GM12878 (cell line): ENCODE data around the gene GFRA1. TPM values are rescaled to one million over a fixed set of nuclear protein-coding genes. Genes with fewer than 3 reads are reported as not detected.

Source experiments
- ATAC-seq: fragments of 200-7000 bp; cut with Tn5 transposase; 3 replicates; pipeline ENCODE4 v1.9.1; 2020; ENCODE audit warnings: mild to moderate bottlenecking, moderate library complexity
- BruUV-seq: library from RNA; stranded (reverse); fragments of 400-500 nt; replicated peaks from 2 replicates; lab custom pipeline; 2021; lab: Mats Ljungman, UMichigan
- CTCF ChIA-PET: fragments of 300-600 bp; sonication (Branson Sonifier 250); formaldehyde crosslinking; extraction: SDS; loops from one replicate; lab custom pipeline; 2021; ENCODE audit warnings: inconsistent platforms; lab: Yijun Ruan, JAX
- POLR2A ChIA-PET: fragments of 350-600 bp; formaldehyde crosslinking; extraction: SDS; loops from one replicate; lab custom pipeline; 2021; ENCODE audit warnings: inconsistent platforms; lab: Charles Lee
- RAD21 ChIA-PET: fragments of 300-600 bp; sonication (Branson Sonifier 250); formaldehyde crosslinking; loops from one replicate; lab custom pipeline; 2023; ENCODE audit warnings: antibody characterized with exemption; ENCODE audit not compliant: unreplicated experiment; lab: Charles Lee
- SMC1A ChIA-PET: fragments of 300-600 bp; sonication (Branson Sonifier 250); formaldehyde crosslinking; loops from one replicate; lab custom pipeline; 2023; ENCODE audit not compliant: unreplicated experiment, uncharacterized antibody; lab: Charles Lee
- DNase-seq: peaks from one replicate; pipeline ENCODE4 v3.0.0-alpha.2; 2011; ENCODE audit warnings: low read depth, low spot score
- FAIRE-seq: peaks from 3 replicates; lab custom pipeline; 2011; peaks lifted over from hg19 to GRCh38; lab: Jason Lieb, UNC
- H2AFZ ChIP-seq: 2 replicates; pipeline ENCODE4 v1.6.0; 2011; ENCODE audit warnings: low read depth, low read length, control low read depth; ENCODE audit not compliant: control insufficient read depth
- H3K27ac ChIP-seq: 2 replicates; pipeline ENCODE4 v1.5.1; 2011; ENCODE audit warnings: control low read depth; ENCODE audit not compliant: control insufficient read depth, insufficient read depth
- H3K27me3 ChIP-seq, 2 experiments: replicated peaks in 1 of 2; 2 replicates each; pipeline versions ENCODE4 v1.6.0 to v1.6.1; 2011; ENCODE audit warnings: low read length in 1 of 2; ENCODE audit not compliant: control insufficient read depth in 2 of 2, insufficient read depth in 2 of 2
- H3K36me3 ChIP-seq, 2 experiments: 2 replicates each; pipeline ENCODE4 v1.5.1; 2011; ENCODE audit warnings: low read length in 1 of 2; ENCODE audit not compliant: control insufficient read depth in 2 of 2, insufficient read depth in 2 of 2
- H3K4me1 ChIP-seq: 2 replicates; pipeline ENCODE4 v1.6.1; 2011; ENCODE audit warnings: mild to moderate bottlenecking, low read length, moderate library complexity, mixed read lengths; ENCODE audit not compliant: control insufficient read depth, insufficient read depth
- H3K4me2 ChIP-seq: 2 replicates; pipeline ENCODE4 v1.6.0; 2011; ENCODE audit warnings: control low read depth; ENCODE audit not compliant: control insufficient read depth, insufficient read depth
- H3K4me3 ChIP-seq: fragments of 200-600 bp; sonication (generic); 2 replicates; pipeline ENCODE4 v1.5.1; 2016
- H3K79me2 ChIP-seq: 2 replicates; pipeline ENCODE4 v1.6.0; 2011; ENCODE audit warnings: low read length; ENCODE audit not compliant: control insufficient read depth, insufficient read depth
- H3K9ac ChIP-seq: 2 replicates; pipeline ENCODE4 v1.8.0; 2011; ENCODE audit warnings: low read length, control low read depth, mixed read lengths; ENCODE audit not compliant: control insufficient read depth, insufficient read depth
- H3K9me3 ChIP-seq: replicated peaks from 3 replicates; pipeline ENCODE4 v1.5.1; 2011; ENCODE audit warnings: mild to moderate bottlenecking, low read length; ENCODE audit not compliant: control insufficient read depth, insufficient read depth
- H4K20me1 ChIP-seq: 2 replicates; pipeline ENCODE4 v1.6.0; 2011; ENCODE audit not compliant: control insufficient read depth, insufficient read depth
- ATF7 ChIP-seq: fragments of 450-650 bp; IDR thresholded peaks from 2 replicates; pipeline ENCODE4 v1.6.1; 2016; ENCODE audit warnings: low read depth, mild to moderate bottlenecking
- CREM ChIP-seq: IDR thresholded peaks from 2 replicates; pipeline ENCODE4 v1.6.1; 2014; ENCODE audit warnings: antibody characterized with exemption, low read depth
- MTA3 ChIP-seq: IDR thresholded peaks from 2 replicates; pipeline ENCODE4 v1.6.1; 2012; ENCODE audit warnings: low read length, inconsistent platforms, borderline replicate concordance
- NR2C1 ChIP-seq: fragments of 450-650 bp; IDR thresholded peaks from 2 replicates; pipeline ENCODE4 v1.6.1; 2017; ENCODE audit warnings: antibody characterized with exemption, mild to moderate bottlenecking, moderate library complexity
- NR2F1 ChIP-seq: fragments of 450-650 bp; conservative IDR thresholded peaks from 2 replicates; pipeline ENCODE4 v1.6.1; 2017; ENCODE audit warnings: mild to moderate bottlenecking
- NRF1 ChIP-seq: conservative IDR thresholded peaks from 2 replicates; pipeline ENCODE4 v1.6.1; 2011; ENCODE audit warnings: mild to moderate bottlenecking, low read depth, low read length, improper control_type of control experiment
- RFX5 ChIP-seq: IDR thresholded peaks from 2 replicates; pipeline ENCODE4 v1.6.1; 2011; ENCODE audit warnings: low read depth, low read length, improper control_type of control experiment
- SMARCA5 ChIP-seq: fragments of 450-650 bp; IDR thresholded peaks from 2 replicates; pipeline ENCODE4 v1.6.1; 2017; ENCODE audit warnings: mild to moderate bottlenecking
- SP1 ChIP-seq: IDR thresholded peaks from one replicate; pipeline ENCODE4 v1.6.1; 2011; ENCODE audit warnings: low read depth, low read length
- TARDBP ChIP-seq: IDR thresholded peaks from 2 replicates; pipeline ENCODE4 v1.6.1; 2016; ENCODE audit warnings: borderline replicate concordance
- TBL1XR1 ChIP-seq: IDR thresholded peaks from 2 replicates; pipeline ENCODE4 v1.6.1; 2012; ENCODE audit warnings: low read depth, low read length, improper control_type of control experiment
- USF1 ChIP-seq: IDR thresholded peaks from 2 replicates; pipeline ENCODE4 v1.6.1; 2011; ENCODE audit warnings: borderline replicate concordance, low read depth, mild to moderate bottlenecking, moderate library complexity, mixed read lengths, low read length; ENCODE audit not compliant: insufficient read depth; ENCODE audit errors: extremely low read length
- ZZZ3 ChIP-seq: IDR thresholded peaks from 2 replicates; pipeline ENCODE4 v1.6.1; 2011; ENCODE audit warnings: low read depth; ENCODE audit not compliant: control insufficient read depth, insufficient read length
- WGBS: methylation state at CpG from one replicate; pipeline ENCODE4 v1.1.6; 2016; ENCODE audit warnings: low lambda C conversion rate; ENCODE audit not compliant: insufficient replicate concordance, insufficient coverage; ENCODE audit errors: missing lambda C conversion rate; 5-methylcytosine and 5-hydroxymethylcytosine counted together
- in situ Hi-C: fragments of 300-500 bp; cut with MboI; formaldehyde crosslinking; loops from 9 replicates; pipeline ENCODE4 v1.14.3; 2018; ENCODE audit warnings: mixed read lengths
- intact Hi-C: fragments of 100-400 bp; cut with micrococcal nuclease; formaldehyde crosslinking; loops from one replicate; pipeline ENCODE4 v1.14.2; 2022; ENCODE audit not compliant: unreplicated experiment
- polyA plus RNA-seq, 11 experiments: library from polyadenylated mRNA; depleted of rRNA in 4 of 11; unstranded in 6 of 11; stranded (reverse) in 5 of 11; fragments of >200 nt; fragmentation: Nextera tagmentation in 4 of 11; fragmentation: Illumina TruSeq in 1 of 11; extraction: Ambion mirVana in 4 of 11; extraction: Trizol in 1 of 11; gene quantifications; 1 replicate in 1 of 11; 2 replicates in 10 of 11; pipeline versions ENCODE4 v1.2.1 to v1.2.3, GENCODE V29; 2011 to 2016; ENCODE audit warnings: inconsistent platforms in 2 of 11, missing spikeins in 2 of 11, low read depth in 1 of 11
- total RNA-seq, 4 experiments: library from RNA; depleted of rRNA in 3 of 4; stranded (reverse); fragments of >200 nt in 3 of 4; fragmentation: Illumina TruSeq in 1 of 4; extraction: Trizol in 1 of 4; gene quantifications; 2 replicates each; pipeline versions ENCODE4 v1.2.1 to v1.2.3, GENCODE V29; 2013 to 2021
- TF ChIP-seq, protein P1 (sequence below): fragments of 450-650 bp; IDR thresholded peaks from 2 replicates; pipeline ENCODE4 v1.6.1; 2017; ENCODE audit warnings: borderline replicate concordance
- TF ChIP-seq, protein P2 (sequence below): fragments of 450-650 bp; IDR thresholded peaks from 2 replicates; pipeline ENCODE4 v1.6.1; 2018; ENCODE audit warnings: mild to moderate bottlenecking, low read depth, moderate library complexity; ENCODE audit not compliant: partially characterized antibody

Gene GFRA1
- total and polyA plus RNA-seq, 10 of the 15 experiments (the other 5 are each of a cell fraction or from before 2014, with no cell fraction given): 0.05 to 0.19 TPM; not detected in 8

DNA sequence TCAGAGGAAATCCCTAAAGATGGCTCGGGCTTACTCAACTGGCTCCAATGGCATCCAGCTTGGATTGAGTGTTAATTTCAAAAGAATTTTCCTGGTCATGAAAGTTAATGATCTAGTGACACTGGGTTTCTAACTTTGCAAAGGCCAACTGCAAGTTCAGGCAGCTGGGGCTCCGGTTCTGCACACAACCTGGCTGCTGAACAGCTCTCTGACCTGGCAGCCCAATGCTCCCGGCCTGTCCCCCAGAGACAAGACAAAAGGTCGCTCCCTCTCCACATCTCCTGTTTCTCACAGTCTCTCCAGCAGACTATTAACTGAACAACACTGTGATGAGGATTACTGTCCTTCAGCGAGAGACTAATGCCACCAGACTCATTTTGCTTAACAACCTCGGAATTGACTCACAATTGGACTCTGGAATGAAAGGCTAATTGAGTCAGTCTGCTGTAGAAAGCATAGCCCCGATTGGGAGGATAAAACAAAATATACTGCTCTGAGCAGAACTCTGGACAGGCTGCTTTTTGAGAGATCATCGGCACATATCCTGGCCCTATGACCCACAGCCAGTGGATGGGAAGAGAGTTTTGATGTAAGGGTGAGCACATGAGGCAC, 174.5 kb downstream of the GFRA1 start:
- 12% methylated on average over 8 of the region's 8 CpGs for WGBS
- no peak overlapping the region for H3K4me2 ChIP-seq
- no peaks in the 10 kb centered on the region for H3K79me2 ChIP-seq
- intact Hi-C loops: no loop called here
- ATAC-seq: no peak
- ChIA-PET POLR2A (no interaction called here), CTCF (no interaction called here), SMC1A (no interaction called here), RAD21 (no interaction called here)
- BruUV-seq: no TSS peak
- H3K9ac ChIP-seq: no peak overlapping the region
- no peak overlapping the region for H3K27ac ChIP-seq
- H3K9me3 ChIP-seq: no peaks in the 10 kb centered on the region
- in situ Hi-C loops: no loop called here
- H2AFZ ChIP-seq: no peak overlapping the region
- no peaks in the 10 kb centered on the region for H3K4me1 ChIP-seq
- no peaks in the 10 kb centered on the region for H3K36me3 ChIP-seq
- no peaks in the 10 kb centered on the region for H4K20me1 ChIP-seq
- DNase-seq: no peak
- no peak overlapping the region for H3K4me3 ChIP-seq
- no peak for TF ChIP-seq TBL1XR1
- no peak for TF ChIP-seq SMARCA5
- TF ChIP-seq CREM: no peak
- TF ChIP-seq, protein P1, sequence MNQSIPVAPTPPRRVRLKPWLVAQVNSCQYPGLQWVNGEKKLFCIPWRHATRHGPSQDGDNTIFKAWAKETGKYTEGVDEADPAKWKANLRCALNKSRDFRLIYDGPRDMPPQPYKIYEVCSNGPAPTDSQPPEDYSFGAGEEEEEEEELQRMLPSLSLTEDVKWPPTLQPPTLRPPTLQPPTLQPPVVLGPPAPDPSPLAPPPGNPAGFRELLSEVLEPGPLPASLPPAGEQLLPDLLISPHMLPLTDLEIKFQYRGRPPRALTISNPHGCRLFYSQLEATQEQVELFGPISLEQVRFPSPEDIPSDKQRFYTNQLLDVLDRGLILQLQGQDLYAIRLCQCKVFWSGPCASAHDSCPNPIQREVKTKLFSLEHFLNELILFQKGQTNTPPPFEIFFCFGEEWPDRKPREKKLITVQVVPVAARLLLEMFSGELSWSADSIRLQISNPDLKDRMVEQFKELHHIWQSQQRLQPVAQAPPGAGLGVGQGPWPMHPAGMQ: no peak
- no peak for TF ChIP-seq TARDBP
- TF ChIP-seq ATF7: no peak
- no peak for TF ChIP-seq MTA3
- TF ChIP-seq NR2F1: no peak
- TF ChIP-seq NR2C1: no peak
- no peak for TF ChIP-seq USF1
- TF ChIP-seq ZZZ3: no peak
- no peak for TF ChIP-seq NRF1
- no peak for TF ChIP-seq SP1
- no peak for TF ChIP-seq RFX5
- TF ChIP-seq, protein P2, sequence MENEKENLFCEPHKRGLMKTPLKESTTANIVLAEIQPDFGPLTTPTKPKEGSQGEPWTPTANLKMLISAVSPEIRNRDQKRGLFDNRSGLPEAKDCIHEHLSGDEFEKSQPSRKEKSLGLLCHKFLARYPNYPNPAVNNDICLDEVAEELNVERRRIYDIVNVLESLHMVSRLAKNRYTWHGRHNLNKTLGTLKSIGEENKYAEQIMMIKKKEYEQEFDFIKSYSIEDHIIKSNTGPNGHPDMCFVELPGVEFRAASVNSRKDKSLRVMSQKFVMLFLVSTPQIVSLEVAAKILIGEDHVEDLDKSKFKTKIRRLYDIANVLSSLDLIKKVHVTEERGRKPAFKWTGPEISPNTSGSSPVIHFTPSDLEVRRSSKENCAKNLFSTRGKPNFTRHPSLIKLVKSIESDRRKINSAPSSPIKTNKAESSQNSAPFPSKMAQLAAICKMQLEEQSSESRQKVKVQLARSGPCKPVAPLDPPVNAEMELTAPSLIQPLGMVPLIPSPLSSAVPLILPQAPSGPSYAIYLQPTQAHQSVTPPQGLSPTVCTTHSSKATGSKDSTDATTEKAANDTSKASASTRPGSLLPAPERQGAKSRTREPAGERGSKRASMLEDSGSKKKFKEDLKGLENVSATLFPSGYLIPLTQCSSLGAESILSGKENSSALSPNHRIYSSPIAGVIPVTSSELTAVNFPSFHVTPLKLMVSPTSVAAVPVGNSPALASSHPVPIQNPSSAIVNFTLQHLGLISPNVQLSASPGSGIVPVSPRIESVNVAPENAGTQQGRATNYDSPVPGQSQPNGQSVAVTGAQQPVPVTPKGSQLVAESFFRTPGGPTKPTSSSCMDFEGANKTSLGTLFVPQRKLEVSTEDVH: no peak
- TF ChIP-seq, all 136 proteins: peak for 0
- H3K27me3 ChIP-seq: no peaks in the 10 kb centered on the region; a peak in 1 of 4 replicates
- FAIRE-seq: no peak
